CD14-positive monocyte (primary cell): Measurements from ENCODE around the gene KIF1B. TPM values are rescaled to one million over a fixed set of nuclear protein-coding genes. Genes with fewer than 3 reads are reported as not detected.
A peak's percentile ranks its signal among the peaks of the same experiment; 100 is the strongest.

Experiments
- DNase-seq, 3 donors: peaks; one replicate each; pipeline ENCODE4 v3.0.0-alpha.2; 2011 to 2022
- H2AFZ ChIP-seq: 2 replicates; pipeline ENCODE4 v1.6.0; 2012; ENCODE audit warnings: mild to moderate bottlenecking, low read depth, low read length, inconsistent platforms; ENCODE audit not compliant: insufficient read depth, poor library complexity, severe bottlenecking
- H3K27ac ChIP-seq, 2 donors: 1 replicate in 1 of 2; 2 replicates in 1 of 2; pipeline ENCODE4 v1.5.1; 2012 to 2013; ENCODE audit warnings: low read length in 2 of 2, control low read depth in 1 of 2, inconsistent platforms in 1 of 2, low read depth in 1 of 2, mild to moderate bottlenecking in 1 of 2
- H3K27me3 ChIP-seq, 2 donors: one replicate each; pipeline versions ENCODE4 v1.6.0 to v1.6.1; 2011 to 2013; ENCODE audit warnings: low read length in 2 of 2; ENCODE audit not compliant: control insufficient read depth in 2 of 2, insufficient read depth in 2 of 2
- H3K36me3 ChIP-seq, 2 donors: replicated peaks in 1 of 2; 1 replicate in 1 of 2; 2 replicates in 1 of 2; pipeline versions ENCODE4 v1.5.1 to v1.6.1; 2012 to 2013; ENCODE audit warnings: low read length in 2 of 2, control low read depth in 1 of 2, inconsistent platforms in 1 of 2, mild to moderate bottlenecking in 1 of 2; ENCODE audit not compliant: insufficient read depth in 2 of 2, control insufficient read depth in 1 of 2
- H3K4me1 ChIP-seq, 2 donors: 1 replicate in 1 of 2; 2 replicates in 1 of 2; pipeline versions ENCODE4 v1.5.1 to v1.6.1; 2012 to 2013; ENCODE audit warnings: low read length in 2 of 2, control low read depth in 1 of 2, inconsistent platforms in 1 of 2, mild to moderate bottlenecking in 1 of 2, moderate library complexity in 1 of 2; ENCODE audit not compliant: insufficient read depth in 2 of 2, control insufficient read depth in 1 of 2
- H3K4me2 ChIP-seq: replicated peaks from 2 replicates; pipeline ENCODE3; 2012; ENCODE audit warnings: low read length, moderate library complexity, mild to moderate bottlenecking; ENCODE audit not compliant: poor library complexity, severe bottlenecking; ENCODE audit errors: extremely low read depth
- H3K4me3 ChIP-seq, 3 experiments: fragments of 200-600 bp in 1 of 3; sonication (generic) in 1 of 3; replicated peaks in 1 of 3; 1 replicate in 2 of 3; 2 replicates in 1 of 3; pipeline ENCODE4 v1.5.1; 2011 to 2013; ENCODE audit warnings: low read length in 3 of 3, mild to moderate bottlenecking in 3 of 3, control low read depth in 2 of 3, low read depth in 2 of 3, inconsistent platforms in 1 of 3, moderate library complexity in 1 of 3
- H3K79me2 ChIP-seq: 2 replicates; pipeline ENCODE4 v1.6.0; 2012; ENCODE audit warnings: mild to moderate bottlenecking, control low read depth, inconsistent platforms, low read length, moderate library complexity; ENCODE audit not compliant: insufficient read depth
- H3K9ac ChIP-seq: 2 replicates; pipeline ENCODE4 v1.6.0; 2017; ENCODE audit warnings: low read length, mild to moderate bottlenecking; ENCODE audit not compliant: insufficient read depth, poor library complexity, severe bottlenecking
- H3K9me3 ChIP-seq, 2 donors: replicated peaks in 1 of 2; 1 replicate in 1 of 2; 2 replicates in 1 of 2; pipeline versions ENCODE4 v1.5.1 to v1.6.1; 2012 to 2013; ENCODE audit warnings: low read length in 2 of 2, control low read depth in 1 of 2; ENCODE audit not compliant: control insufficient read depth in 1 of 2, insufficient read depth in 1 of 2
- H4K20me1 ChIP-seq: 2 replicates; pipeline ENCODE4 v1.6.0; 2012; ENCODE audit warnings: mild to moderate bottlenecking, low read length, control low read depth, moderate library complexity; ENCODE audit not compliant: insufficient read depth
- H3K27ac Mint-ChIP-seq, 7 donors: one replicate each; pipeline ENCODE4 v1.8.0; 2020; ENCODE audit warnings: mild to moderate bottlenecking in 7 of 7, mixed read lengths in 7 of 7, moderate library complexity in 6 of 7, inconsistent platforms in 2 of 7
- H3K27me3 Mint-ChIP-seq, 3 donors: one replicate each; pipeline ENCODE4 v1.8.0; 2021 to 2022; ENCODE audit warnings: low read depth in 3 of 3, mild to moderate bottlenecking in 3 of 3, mixed read lengths in 3 of 3, moderate library complexity in 3 of 3, inconsistent platforms in 1 of 3
- H3K36me3 Mint-ChIP-seq, 2 donors: one replicate each; pipeline ENCODE4 v1.8.0; 2020; ENCODE audit warnings: mixed read lengths in 2 of 2, inconsistent platforms in 1 of 2, mild to moderate bottlenecking in 1 of 2
- H3K4me1 Mint-ChIP-seq: one replicate; pipeline ENCODE4 v1.8.0; 2020; ENCODE audit warnings: mild to moderate bottlenecking, mixed read lengths
- H3K4me3 Mint-ChIP-seq, 2 donors: one replicate each; pipeline ENCODE4 v1.8.0; 2020; ENCODE audit warnings: mild to moderate bottlenecking in 2 of 2, mixed read lengths in 2 of 2, moderate library complexity in 1 of 2
- H3K9me3 Mint-ChIP-seq, 7 donors: one replicate each; pipeline ENCODE4 v1.8.0; 2020 to 2022; ENCODE audit warnings: mixed read lengths in 7 of 7, mild to moderate bottlenecking in 6 of 7, moderate library complexity in 6 of 7, inconsistent platforms in 2 of 7
- WGBS: methylation state at CpG from one replicate; pipeline ENCODE4 v1.1.5; 2013; ENCODE audit warnings: missing lambda C conversion rate; ENCODE audit not compliant: insufficient coverage; 5-methylcytosine and 5-hydroxymethylcytosine counted together
- intact Hi-C, 2 donors: fragments of 100-400 bp; cut with micrococcal nuclease; formaldehyde crosslinking; loops; one replicate each; pipeline versions ENCODE4 v1.15.0 to v1.15.1; 2023
- polyA plus RNA-seq, 3 donors: library from polyadenylated mRNA; depleted of rRNA in 1 of 3; unstranded in 2 of 3; stranded (reverse) in 1 of 3; fragments of 300-500 nt in 2 of 3; fragments of >200 nt in 1 of 3; fragmentation: Illumina TruSeq in 2 of 3; gene quantifications; 1 replicate in 2 of 3; 2 replicates in 1 of 3; pipeline ENCODE4 v1.2.3, GENCODE V29; 2012 to 2021
- TF ChIP-seq, protein P1 (sequence below): fragments of 200-600 bp; IDR thresholded peaks from one replicate; pipeline ENCODE4 v1.8.0; 2022; ENCODE audit warnings: antibody characterized with exemption, mild to moderate bottlenecking

Gene KIF1B
- polyA plus RNA-seq, 3 donors = 3.0 to 7.0 (median 3.3) TPM

DNA sequence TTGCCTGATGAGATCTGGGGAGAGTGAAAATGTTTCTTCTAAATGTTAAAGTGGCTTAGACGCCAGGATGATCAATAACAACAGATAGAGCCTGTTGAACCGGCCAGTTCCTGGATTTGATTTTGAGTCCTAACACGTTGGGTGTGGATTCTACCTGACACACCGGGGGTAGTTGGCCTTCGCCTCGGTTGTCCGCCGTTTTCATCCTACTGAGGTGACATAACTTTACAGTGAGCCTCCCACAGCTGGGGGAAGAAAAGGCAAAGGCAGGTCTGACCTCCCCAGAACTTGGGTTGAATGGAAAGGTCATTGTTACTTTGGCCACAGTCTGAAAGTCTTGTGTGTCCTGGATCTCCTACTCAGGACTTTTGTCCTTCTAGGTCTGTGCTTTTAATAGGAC lies 189.6 kb downstream of the KIF1B start:
- DNase-seq = no peak
- no peaks in the 10 kb centered on the region for H3K27me3 Mint-ChIP-seq
- Histone ChIP-seq H2AFZ (no peak overlapping the region), H3K4me2 (peak overlapping the region; percentile 98), H3K9ac (peak overlapping the region; percentile 85), H3K4me3 (peak overlapping the region; percentile 69 to 98 (median 87)), H3K4me1 (peaks cover 25 to 31% of the 10 kb centered on the region in 2 donors), H3K79me2 (peaks cover 88% of the 10 kb centered on the region), H3K36me3 (peaks cover 27 to 38% of the 10 kb centered on the region in 2 donors), H4K20me1 (peaks cover 48% of the 10 kb centered on the region), H3K27ac (peak overlapping the region; percentile 65 to 83), H3K9me3 (no peaks in the 10 kb centered on the region), H3K27me3 (no peaks in the 10 kb centered on the region)
- TF ChIP-seq, protein P1, sequence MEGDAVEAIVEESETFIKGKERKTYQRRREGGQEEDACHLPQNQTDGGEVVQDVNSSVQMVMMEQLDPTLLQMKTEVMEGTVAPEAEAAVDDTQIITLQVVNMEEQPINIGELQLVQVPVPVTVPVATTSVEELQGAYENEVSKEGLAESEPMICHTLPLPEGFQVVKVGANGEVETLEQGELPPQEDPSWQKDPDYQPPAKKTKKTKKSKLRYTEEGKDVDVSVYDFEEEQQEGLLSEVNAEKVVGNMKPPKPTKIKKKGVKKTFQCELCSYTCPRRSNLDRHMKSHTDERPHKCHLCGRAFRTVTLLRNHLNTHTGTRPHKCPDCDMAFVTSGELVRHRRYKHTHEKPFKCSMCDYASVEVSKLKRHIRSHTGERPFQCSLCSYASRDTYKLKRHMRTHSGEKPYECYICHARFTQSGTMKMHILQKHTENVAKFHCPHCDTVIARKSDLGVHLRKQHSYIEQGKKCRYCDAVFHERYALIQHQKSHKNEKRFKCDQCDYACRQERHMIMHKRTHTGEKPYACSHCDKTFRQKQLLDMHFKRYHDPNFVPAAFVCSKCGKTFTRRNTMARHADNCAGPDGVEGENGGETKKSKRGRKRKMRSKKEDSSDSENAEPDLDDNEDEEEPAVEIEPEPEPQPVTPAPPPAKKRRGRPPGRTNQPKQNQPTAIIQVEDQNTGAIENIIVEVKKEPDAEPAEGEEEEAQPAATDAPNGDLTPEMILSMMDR = no peak
- H3K36me3 Mint-ChIP-seq = peaks cover 34 to 40% of the 10 kb centered on the region in 2 donors
- H3K4me3 Mint-ChIP-seq = peak overlapping the region; percentile 94 to 99
- no CpG with 5 or more reads among the region's 8 CpGs for WGBS
- intact Hi-C loops = no loop called here
- H3K27ac Mint-ChIP-seq = peak overlapping the region; percentile 87 to 98 (median 96)
- peaks cover 38% of the 10 kb centered on the region for H3K4me1 Mint-ChIP-seq
- peaks cover 0 to 4% (median 0%) of the 10 kb centered on the region in 7 donors for H3K9me3 Mint-ChIP-seq

DNA sequence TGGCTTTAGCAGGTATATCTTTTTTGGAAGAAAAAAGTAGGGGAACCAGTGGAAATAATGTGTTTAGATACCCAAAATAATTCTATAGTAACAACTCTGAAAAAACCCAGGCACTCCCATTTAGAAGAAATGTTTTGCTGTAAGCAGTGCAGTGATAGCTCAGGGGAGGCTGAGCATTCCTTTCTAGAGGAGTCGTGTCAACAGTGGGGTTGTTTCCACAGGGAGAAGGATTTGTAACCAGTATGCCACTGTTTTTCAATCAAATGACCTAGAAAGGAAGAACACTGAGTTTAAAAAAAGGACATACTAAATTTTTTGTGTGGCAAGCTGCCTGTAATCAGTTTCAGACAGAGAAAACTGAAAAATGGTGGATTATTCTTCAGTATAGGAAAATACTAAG lies 190.9 kb downstream of the KIF1B start:
- Mint-ChIP-seq H3K36me3 (peaks cover 42 to 52% of the 10 kb centered on the region in 2 donors), H3K9me3 (peaks cover 0 to 4% (median 0%) of the 10 kb centered on the region in 7 donors), H3K27ac (peak overlapping the region; percentile 87 to 98 (median 96)), H3K4me3 (peak overlapping the region; percentile 94 to 99), H3K27me3 (no peaks in the 10 kb centered on the region), H3K4me1 (peaks cover 38% of the 10 kb centered on the region)
- Histone ChIP-seq H2AFZ (no peak overlapping the region), H3K79me2 (peaks cover 90% of the 10 kb centered on the region), H3K9ac (peak overlapping the region; percentile 85), H3K36me3 (peaks cover 39 to 50% of the 10 kb centered on the region in 2 donors), H3K4me3 (peak overlapping the region in 1 of 3 experiments; percentile 98), H4K20me1 (peaks cover 59% of the 10 kb centered on the region), H3K27ac (peak overlapping the region; percentile 65 to 83), H3K4me1 (peaks cover 25 to 31% of the 10 kb centered on the region in 2 donors), H3K27me3 (no peaks in the 10 kb centered on the region), H3K9me3 (no peaks in the 10 kb centered on the region), H3K4me2 (peak overlapping the region; percentile 98)
- TF ChIP-seq, protein P1 = no peak
- DNase-seq = no peak
- intact Hi-C loops = no loop called here
- 57% methylated on average over 1 of the region's 1 CpG for WGBS
